ENCODE data around the gene METTL16. TPM values are rescaled to one million over a fixed set of nuclear protein-coding genes. Genes with fewer than 3 reads are reported as not detected.

The METTL16 gene
- total and polyA plus RNA-seq, 2 of the 8 experiments (the other 6 are each of a cell fraction or from before 2014, with no cell fraction given): 22.8 to 59.4 TPM

DNA sequence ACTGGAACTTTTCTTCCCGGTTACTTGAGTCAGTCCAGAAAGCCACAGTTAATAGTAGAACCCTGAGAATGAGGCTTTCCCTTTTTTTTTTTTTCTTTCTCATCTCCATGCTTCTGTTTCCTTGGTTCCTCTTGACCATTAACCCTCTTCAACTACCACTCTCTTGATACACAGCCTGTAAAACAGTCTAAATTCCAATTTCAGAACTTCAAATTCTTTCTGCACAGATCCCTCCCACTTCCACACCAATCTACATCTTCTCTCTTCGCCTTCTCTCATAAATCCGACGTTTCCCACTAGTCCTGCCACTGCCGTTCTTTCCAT, 588 bp downstream of the METTL16 start (continued):
- TF ChIP-seq MAX (IDR thresholded peaks at IDR 0.05) (no peak), RNF2 (IDR thresholded peaks at IDR 0.05; ENCODE audit: borderline replicate concordance, low read depth, low read length, missing control alignments, poor library complexity, severe bottlenecking) (no peak), SAP30 (IDR thresholded peaks at IDR 0.05; ENCODE audit: insufficient read depth, insufficient replicate concordance, low read length) (no peak), EZH2 (IDR thresholded peaks at IDR 0.05; ENCODE audit: low read depth, low read length, severe bottlenecking) (no peak), MAFK (IDR thresholded peaks at IDR 0.05; ENCODE audit: low read depth, low read length) (no peak), SP2 (IDR thresholded peaks at IDR 0.05; ENCODE audit: low read length) (no peak), SP1 (IDR thresholded peaks at IDR 0.05; ENCODE audit: low read depth, low read length) (no peak)
